Astrocyte (in vitro differentiated cells and primary cell): ENCODE data around the gene LYSMD2. TPM values are rescaled to one million over a fixed set of nuclear protein-coding genes. Genes with fewer than 3 reads are reported as not detected.

ENCODE experiments used
- DNase-seq: peaks from one replicate; pipeline ENCODE4 v3.0.0-alpha.2; 2010; ENCODE audit warnings: low read depth
- FAIRE-seq: peaks from 2 replicates; lab custom pipeline; 2011; peaks lifted over from hg19 to GRCh38; lab: Jason Lieb, UNC
- H2AFZ ChIP-seq: 2 replicates; pipeline ENCODE4 v1.6.0; 2012; ENCODE audit warnings: low read depth, low read length, inconsistent platforms
- H3K27ac ChIP-seq: 2 replicates; pipeline ENCODE4 v1.5.1; 2011; ENCODE audit warnings: low read depth, low read length, inconsistent platforms
- H3K27me3 ChIP-seq: 2 replicates; pipeline ENCODE4 v1.6.0; 2011; ENCODE audit warnings: low read length, inconsistent platforms; ENCODE audit not compliant: insufficient read depth
- H3K36me3 ChIP-seq: 2 replicates; pipeline ENCODE4 v1.5.1; 2011; ENCODE audit warnings: low read length, inconsistent platforms; ENCODE audit not compliant: insufficient read depth
- H3K4me1 ChIP-seq: 2 replicates; pipeline ENCODE4 v1.5.1; 2011; ENCODE audit warnings: low read length, inconsistent platforms; ENCODE audit not compliant: insufficient read depth
- H3K4me2 ChIP-seq: 2 replicates; pipeline ENCODE4 v1.6.0; 2012; ENCODE audit warnings: low read length, inconsistent platforms
- H3K4me3 ChIP-seq: 2 replicates; pipeline ENCODE4 v1.5.1; 2011; ENCODE audit warnings: low read depth, mild to moderate bottlenecking, low read length, inconsistent platforms; ENCODE audit not compliant: insufficient read depth
- H3K79me2 ChIP-seq: 2 replicates; pipeline ENCODE4 v1.6.0; 2012; ENCODE audit warnings: mild to moderate bottlenecking, low read length, inconsistent platforms; ENCODE audit not compliant: insufficient read depth
- H3K9ac ChIP-seq: 2 replicates; pipeline ENCODE4 v1.6.0; 2012; ENCODE audit warnings: mild to moderate bottlenecking, low read length, inconsistent platforms
- H3K9me3 ChIP-seq: 2 replicates; pipeline ENCODE4 v1.5.1; 2012; ENCODE audit warnings: low read depth, mild to moderate bottlenecking, low read length, inconsistent platforms; ENCODE audit not compliant: insufficient read depth
- H4K20me1 ChIP-seq: 2 replicates; pipeline ENCODE4 v1.6.0; 2012; ENCODE audit warnings: low read length, inconsistent platforms; ENCODE audit not compliant: insufficient read depth
- H3K27ac Mint-ChIP-seq: one replicate; pipeline ENCODE4 v1.8.0; 2021; ENCODE audit warnings: mild to moderate bottlenecking, mixed read lengths; ENCODE audit not compliant: unreplicated experiment
- H3K27me3 Mint-ChIP-seq: one replicate; pipeline ENCODE4 v1.8.0; 2021; ENCODE audit warnings: low read depth, mixed read lengths; ENCODE audit not compliant: unreplicated experiment
- H3K36me3 Mint-ChIP-seq: one replicate; pipeline ENCODE4 v1.8.0; 2021; ENCODE audit warnings: low read depth, mixed read lengths; ENCODE audit not compliant: unreplicated experiment
- H3K4me1 Mint-ChIP-seq: one replicate; pipeline ENCODE4 v1.8.0; 2021; ENCODE audit warnings: low read depth, mixed read lengths; ENCODE audit not compliant: unreplicated experiment
- H3K4me3 Mint-ChIP-seq: one replicate; pipeline ENCODE4 v1.8.0; 2021; ENCODE audit warnings: mild to moderate bottlenecking, moderate library complexity, mixed read lengths; ENCODE audit not compliant: unreplicated experiment
- H3K9me3 Mint-ChIP-seq: one replicate; pipeline ENCODE4 v1.8.0; 2021; ENCODE audit warnings: mild to moderate bottlenecking, mixed read lengths; ENCODE audit not compliant: unreplicated experiment
- CTCF ChIP-seq: IDR thresholded peaks from 2 replicates; pipeline ENCODE4 v1.5.1; 2011; ENCODE audit warnings: low read depth, mild to moderate bottlenecking, inconsistent platforms, low read length, moderate library complexity; ENCODE audit not compliant: insufficient read depth
- EZH2 ChIP-seq: IDR thresholded peaks from 2 replicates; pipeline ENCODE4 v1.6.1; 2012; ENCODE audit warnings: mild to moderate bottlenecking, low read length, inconsistent platforms; ENCODE audit not compliant: insufficient read depth
- total RNA-seq: library from RNA; stranded (reverse); gene quantifications from 2 replicates; pipeline ENCODE4 v1.2.1, GENCODE V29; 2021

Gene LYSMD2
- total RNA-seq, 1 donor from 2014 or later = 3.4 TPM

- H3K27ac Mint-ChIP-seq = no peak overlapping the region
- H3K4me2 ChIP-seq = no peak overlapping the region
- no peak for DNase-seq
- no peaks in the 10 kb centered on the region for H3K27me3 ChIP-seq
- no peaks in the 10 kb centered on the region for H3K79me2 ChIP-seq
- FAIRE-seq = peak; percentile 68
- no peak overlapping the region for H3K9ac ChIP-seq
- no peaks in the 10 kb centered on the region for H3K27me3 Mint-ChIP-seq
- H4K20me1 ChIP-seq = no peaks in the 10 kb centered on the region
- no peak overlapping the region for H3K4me3 Mint-ChIP-seq
- H3K36me3 Mint-ChIP-seq = peaks cover 6% of the 10 kb centered on the region
- no peaks in the 10 kb centered on the region for H3K9me3 ChIP-seq
- H3K9me3 Mint-ChIP-seq = no peaks in the 10 kb centered on the region
- no peaks in the 10 kb centered on the region for H3K4me1 Mint-ChIP-seq
- TF ChIP-seq CTCF (peak; percentile 18), EZH2 (no peak)
- no peak overlapping the region for H3K27ac ChIP-seq
- H3K4me1 ChIP-seq = no peaks in the 10 kb centered on the region
- H3K36me3 ChIP-seq = peaks cover 2% of the 10 kb centered on the region
- H3K4me3 ChIP-seq = no peak overlapping the region
- no peak overlapping the region for H2AFZ ChIP-seq
These were observed 45.0 kb upstream of the LYSMD2 start for GRCh38 chr15:51782357-51782896.

GRCh38 chr15:51781506-51781905 is 44.1 kb upstream of the LYSMD2 start:
- Histone ChIP-seq H4K20me1 (no peaks in the 10 kb centered on the region), H3K9ac (no peak overlapping the region), H3K27ac (no peak overlapping the region), H3K27me3 (no peaks in the 10 kb centered on the region), H3K9me3 (no peaks in the 10 kb centered on the region), H2AFZ (no peak overlapping the region), H3K4me1 (no peaks in the 10 kb centered on the region), H3K4me2 (no peak overlapping the region), H3K79me2 (no peaks in the 10 kb centered on the region), H3K4me3 (no peak overlapping the region), H3K36me3 (peaks cover 2% of the 10 kb centered on the region)
- Mint-ChIP-seq H3K4me3 (no peak overlapping the region), H3K4me1 (no peaks in the 10 kb centered on the region), H3K27ac (no peak overlapping the region), H3K27me3 (no peaks in the 10 kb centered on the region), H3K36me3 (peaks cover 4% of the 10 kb centered on the region), H3K9me3 (no peaks in the 10 kb centered on the region)
- no peak for TF ChIP-seq CTCF
- no peak for TF ChIP-seq EZH2
- FAIRE-seq = no peak
- no peak for DNase-seq

GRCh38 chr15:51780636-51781035 is 43.2 kb upstream of the LYSMD2 start:
- Mint-ChIP-seq H3K4me3 (no peak overlapping the region), H3K36me3 (peaks cover 4% of the 10 kb centered on the region), H3K27ac (no peak overlapping the region), H3K9me3 (no peaks in the 10 kb centered on the region), H3K27me3 (no peaks in the 10 kb centered on the region), H3K4me1 (no peaks in the 10 kb centered on the region)
- no peak overlapping the region for H3K4me2 ChIP-seq
- no peak overlapping the region for H3K27ac ChIP-seq
- H3K36me3 ChIP-seq = no peaks in the 10 kb centered on the region
- no peak overlapping the region for H3K9ac ChIP-seq
- H3K4me3 ChIP-seq = no peak overlapping the region
- H2AFZ ChIP-seq = no peak overlapping the region
- FAIRE-seq = no peak
- H4K20me1 ChIP-seq = no peaks in the 10 kb centered on the region
- H3K4me1 ChIP-seq = no peaks in the 10 kb centered on the region
- no peaks in the 10 kb centered on the region for H3K27me3 ChIP-seq
- H3K79me2 ChIP-seq = no peaks in the 10 kb centered on the region
- H3K9me3 ChIP-seq = no peaks in the 10 kb centered on the region
- TF ChIP-seq EZH2 (no peak), CTCF (no peak)
- no peak for DNase-seq
